Measurements from ENCODE around the gene C19orf67.
A peak's percentile ranks its signal among the peaks of the same experiment; 100 is the strongest.

The C19orf67 gene

GRCh38 chr19:14081797-14082674, 3.5 kb downstream of the C19orf67 start:
- DNase-seq (ENCODE audit: low spot score) = peak; percentile 46

- DNase-seq (ENCODE audit: low spot score) = peak; percentile 100
Measured at GRCh38 chr19:14080887-14081796, 4.4 kb downstream of the C19orf67 start.

GRCh38 chr19:14078411-14078810, 7.2 kb downstream of the C19orf67 start:
- DNase-seq (ENCODE audit: low spot score) = no peak

GRCh38 chr19:14073925-14074838, 11.4 kb downstream of the C19orf67 start:
- DNase-seq (ENCODE audit: low spot score) = peak; percentile 15

- peak; percentile 73 for DNase-seq (ENCODE audit: low spot score)
Measured at GRCh38 chr19:14073261-14073924, 12.2 kb downstream of the C19orf67 start.

GRCh38 chr19:14072535-14073260, 12.9 kb downstream of the C19orf67 start, which contains the start of gene MISP3:
Gene MISP3 (plus strand): TSS chr19:14072786. CDS start chr19:14073310, 524 bp downstream.
- DNase-seq (ENCODE audit: low spot score) = peak; percentile 16

- no peak for DNase-seq (ENCODE audit: low spot score)
Measured at GRCh38 chr19:14070268-14071050, 15.1 kb downstream of the C19orf67 start.

GRCh38 chr19:14066134-14066533, 19.4 kb downstream of the C19orf67 start:
- DNase-seq (ENCODE audit: low spot score) = no peak

- DNase-seq (ENCODE audit: low spot score) = no peak
Measured at GRCh38 chr19:14063105-14063504, 22.5 kb downstream of the C19orf67 start.

- no peak for DNase-seq (ENCODE audit: low spot score)
Measured at GRCh38 chr19:14062558-14062855, 23.1 kb downstream of the C19orf67 start.

- DNase-seq (ENCODE audit: low spot score) = no peak
Measured at GRCh38 chr19:14061751-14062557, 23.6 kb downstream of the C19orf67 start, which contains the start of gene PALM3. Gene PALM3 (minus strand): TSS chr19:14062076. CDS start chr19:14061980, 96 bp downstream.

- DNase-seq (ENCODE audit: low spot score) = no peak
Measured at GRCh38 chr19:14061081-14061749, 24.4 kb downstream of the C19orf67 start.

GRCh38 chr19:14059652-14060155, 25.9 kb downstream of the C19orf67 start:
- no peak for DNase-seq (ENCODE audit: low spot score)

- DNase-seq (ENCODE audit: low spot score) = peak; percentile 44
Measured at GRCh38 chr19:14059093-14059480, 26.5 kb downstream of the C19orf67 start.

GRCh38 chr19:14058182-14059092, 27.1 kb downstream of the C19orf67 start:
- DNase-seq (ENCODE audit: low spot score) = no peak

- no peak for DNase-seq (ENCODE audit: low spot score)
Measured at GRCh38 chr19:14056741-14057356, 28.7 kb downstream of the C19orf67 start.
